Right cardiac atrium (tissue), 5 donors: ENCODE measurements around the gene THSD7B. TPM values are rescaled to one million over a fixed set of nuclear protein-coding genes. Genes with fewer than 3 reads are reported as not detected.

Experiments used
- ATAC-seq, 2 donors: fragments of 200-7000 bp; cut with Tn5 transposase; one replicate each; pipeline versions ENCODE4 v1.8.0 to v1.9.1; 2020; ENCODE audit warnings: moderate library complexity in 2 of 2, mild to moderate bottlenecking in 1 of 2
- DNase-seq, 3 donors: peaks; one replicate each; pipeline ENCODE4 v3.0.0-alpha.2; 2020
- H3K27ac ChIP-seq: one replicate; pipeline ENCODE4 v1.5.1; 2013; ENCODE audit warnings: mild to moderate bottlenecking, low read length, control low read depth, moderate library complexity
- H3K27me3 ChIP-seq: one replicate; pipeline ENCODE4 v1.6.1; 2013; ENCODE audit not compliant: control insufficient read depth, insufficient read depth
- H3K4me1 ChIP-seq: one replicate; pipeline ENCODE4 v1.6.1; 2013; ENCODE audit warnings: low read length; ENCODE audit not compliant: control insufficient read depth, insufficient read depth
- H3K4me3 ChIP-seq: one replicate; pipeline ENCODE4 v1.5.1; 2013; ENCODE audit warnings: low read length, control low read depth
- H3K9me3 ChIP-seq: one replicate; pipeline ENCODE4 v1.6.1; 2013; ENCODE audit warnings: low read length; ENCODE audit not compliant: control insufficient read depth
- WGBS: extraction: QIAGEN DNeasy Blood & Tissue Kit; methylation state at CpG from one replicate; pipeline ENCODE4 v1.1.7; 2013; 5-methylcytosine and 5-hydroxymethylcytosine counted together
- intact Hi-C, 4 donors: fragments of 100-400 bp; cut with DNase I; formaldehyde crosslinking; loops; one replicate each; pipeline versions ENCODE4 v1.11.0 to v1.14.0; 2022 to 2023
- polyA plus RNA-seq: library from polyadenylated mRNA; stranded (reverse); fragments of 200-250 nt; gene quantifications from one replicate; pipeline ENCODE4 v1.2.3, GENCODE V29; 2013
- total RNA-seq, 4 donors: library from RNA; stranded (reverse); fragmentation: NEBNext Ultra II Directional; extraction: Animal tissue kit (Norgen Biotek cat#: 25700); gene quantifications; one replicate each; pipeline ENCODE4 v1.2.1, GENCODE V29; 2021
- donor health status: healthy with polysubstance abuse.
- donor health status: DM: no; HTN: yes; CAD: no.
- donor health status: DM: no; HTN: no; CAD: no.
- donor health status: DM: no; HTN: yes; CAD: no; lungs with severe emphysema.
- donor health status: DM: yes; HTN: yes; CAD: no.

Gene THSD7B
- total and polyA plus RNA-seq, 5 donors, result 0.14 to 0.76 (median 0.19) TPM

GRCh38 chr2:136894007-136894634, 128.8 kb downstream of the THSD7B start:
- Histone ChIP-seq H3K4me3 (no peak overlapping the region), H3K27me3 (no peaks in the 10 kb centered on the region), H3K4me1 (no peaks in the 10 kb centered on the region), H3K9me3 (no peaks in the 10 kb centered on the region), H3K27ac (no peak overlapping the region)
- WGBS, result 75% methylated on average over 2 of the region's 2 CpGs
- no peak for DNase-seq
- intact Hi-C loops, result no loop called here
- no peak for ATAC-seq

DNA sequence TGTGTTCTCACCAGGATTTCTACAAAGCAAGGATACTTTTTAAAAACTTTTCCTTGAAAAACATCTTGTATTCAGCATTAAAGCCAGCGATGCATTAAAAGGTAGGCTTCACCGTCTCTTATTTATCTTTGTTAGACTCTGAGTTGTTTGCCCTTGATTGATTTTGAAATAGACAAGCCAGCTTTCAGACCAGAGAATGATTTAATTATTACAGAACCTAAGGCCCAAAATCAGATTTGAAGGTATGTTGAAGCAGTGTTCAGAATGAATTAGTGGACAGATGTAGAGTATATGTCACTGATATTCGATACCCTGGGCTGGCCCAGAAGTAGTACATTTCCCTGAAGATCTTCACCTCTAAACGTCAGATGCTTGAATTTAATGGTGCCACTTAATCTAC, 136.4 kb downstream of the THSD7B start:
- H3K27ac ChIP-seq, result no peak overlapping the region
- no peaks in the 10 kb centered on the region for H3K9me3 ChIP-seq
- no peak for DNase-seq
- H3K27me3 ChIP-seq, result no peaks in the 10 kb centered on the region
- no peak for ATAC-seq
- H3K4me3 ChIP-seq, result no peak overlapping the region
- intact Hi-C loops, result no loop called here
- 76% methylated on average over 4 of the region's 4 CpGs for WGBS
- H3K4me1 ChIP-seq, result no peaks in the 10 kb centered on the region

- Histone ChIP-seq H3K4me3 (no peak overlapping the region), H3K27me3 (no peaks in the 10 kb centered on the region), H3K27ac (no peak overlapping the region), H3K9me3 (no peaks in the 10 kb centered on the region), H3K4me1 (no peaks in the 10 kb centered on the region)
- ATAC-seq, result no peak
- no peak for DNase-seq
- intact Hi-C loops, result no loop called here
- WGBS, result 71% methylated on average over 2 of the region's 2 CpGs
Measured at GRCh38 chr2:136905779-136906178, 140.4 kb downstream of the THSD7B start.

DNA sequence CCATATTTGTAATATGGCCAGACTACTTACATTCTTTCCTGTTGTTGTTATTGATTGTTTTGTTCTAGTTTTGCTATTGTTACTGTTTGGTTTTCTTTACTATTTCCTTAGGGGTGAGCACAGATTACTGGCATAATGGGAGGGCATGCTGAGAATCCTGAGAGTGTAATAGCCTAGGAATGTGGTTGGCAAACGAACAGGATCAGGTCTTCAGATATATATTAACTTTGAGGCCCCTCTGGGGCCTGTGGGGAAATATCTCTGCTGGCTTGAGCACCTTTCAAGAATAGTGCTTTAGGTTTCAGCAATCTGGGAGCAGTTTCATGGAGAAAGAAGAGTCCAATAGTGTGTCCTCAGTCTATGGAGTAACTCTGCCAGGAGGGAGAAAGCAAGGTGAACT, 144.4 kb downstream of the THSD7B start:
- 27% methylated on average over 1 of the region's 1 CpG for WGBS
- intact Hi-C loops, result no loop called here
- no peaks in the 10 kb centered on the region for H3K27me3 ChIP-seq
- no peaks in the 10 kb centered on the region for H3K4me1 ChIP-seq
- H3K27ac ChIP-seq, result no peak overlapping the region
- ATAC-seq (no peak), DNase-seq (no peak)
- no peaks in the 10 kb centered on the region for H3K9me3 ChIP-seq
- no peak overlapping the region for H3K4me3 ChIP-seq

DNA sequence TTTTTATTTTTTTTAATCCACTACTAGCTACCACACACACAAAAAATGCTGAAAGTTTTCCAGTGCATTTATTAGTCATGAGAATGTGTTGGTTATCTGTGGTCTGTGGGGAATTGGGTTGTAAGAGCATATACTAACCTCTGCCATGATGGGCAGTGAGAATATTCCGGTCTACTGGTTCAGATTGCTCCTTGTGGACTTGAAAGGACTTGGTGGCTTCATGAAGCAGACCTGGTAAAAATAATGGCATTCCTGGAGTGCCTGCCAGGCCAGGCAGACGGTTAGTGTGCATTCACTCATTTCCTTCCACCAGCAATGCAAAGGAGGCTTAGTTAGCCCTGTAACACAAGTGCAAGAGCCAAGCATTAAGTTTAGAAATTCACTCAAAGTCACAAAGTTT, 150.8 kb downstream of the THSD7B start:
- Histone ChIP-seq H3K9me3 (no peaks in the 10 kb centered on the region), H3K4me3 (no peak overlapping the region), H3K4me1 (no peaks in the 10 kb centered on the region), H3K27me3 (no peaks in the 10 kb centered on the region), H3K27ac (no peak overlapping the region)
- 58% methylated on average over 2 of the region's 2 CpGs for WGBS
- ATAC-seq, result no peak
- intact Hi-C loops, result no loop called here
- DNase-seq, result no peak

GRCh38 chr2:136917411-136917881, 152.1 kb downstream of the THSD7B start:
- Histone ChIP-seq H3K27ac (no peak overlapping the region), H3K4me3 (no peak overlapping the region), H3K4me1 (no peaks in the 10 kb centered on the region), H3K9me3 (no peaks in the 10 kb centered on the region), H3K27me3 (no peaks in the 10 kb centered on the region)
- ATAC-seq, result no peak
- no peak for DNase-seq
- 72% methylated on average over 5 of the region's 5 CpGs for WGBS
- intact Hi-C loops, result no loop called here

DNA sequence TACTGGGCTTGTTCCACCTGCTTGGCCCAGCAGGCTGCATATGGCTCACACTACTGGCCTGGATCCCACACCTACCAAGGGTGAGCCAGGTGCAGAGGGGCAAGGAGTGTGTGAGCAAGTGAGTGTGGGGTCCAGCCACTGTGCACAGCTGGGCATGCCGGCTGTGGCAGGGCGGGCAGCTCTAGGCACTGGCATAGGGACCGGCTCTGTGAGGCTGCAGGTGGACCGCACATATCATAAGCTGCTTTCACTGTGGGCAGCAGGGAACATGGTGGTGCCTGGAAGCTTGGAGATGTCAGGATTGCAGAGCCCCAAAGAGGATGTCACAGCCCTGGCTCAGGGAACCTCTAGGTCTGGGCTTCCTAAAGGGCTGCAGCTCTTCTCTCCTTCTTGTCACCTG, 154.3 kb downstream of the THSD7B start:
- WGBS, result 97% methylated on average over 4 of the region's 4 CpGs
- intact Hi-C loops, result no loop called here
- Histone ChIP-seq H3K4me3 (no peak overlapping the region), H3K27ac (no peak overlapping the region), H3K27me3 (no peaks in the 10 kb centered on the region), H3K4me1 (no peaks in the 10 kb centered on the region), H3K9me3 (no peaks in the 10 kb centered on the region)
- ATAC-seq (no peak), DNase-seq (no peak)

- 81% methylated on average over 9 of the region's 9 CpGs for WGBS
- intact Hi-C loops, result no loop called here
- Histone ChIP-seq H3K27me3 (no peaks in the 10 kb centered on the region), H3K4me1 (no peaks in the 10 kb centered on the region), H3K9me3 (no peaks in the 10 kb centered on the region), H3K27ac (no peak overlapping the region), H3K4me3 (no peak overlapping the region)
- no peak for ATAC-seq
- peak in 2 of 3 donors; percentile 47 for DNase-seq
Measured at GRCh38 chr2:136920652-136921333, 155.4 kb downstream of the THSD7B start.

DNA sequence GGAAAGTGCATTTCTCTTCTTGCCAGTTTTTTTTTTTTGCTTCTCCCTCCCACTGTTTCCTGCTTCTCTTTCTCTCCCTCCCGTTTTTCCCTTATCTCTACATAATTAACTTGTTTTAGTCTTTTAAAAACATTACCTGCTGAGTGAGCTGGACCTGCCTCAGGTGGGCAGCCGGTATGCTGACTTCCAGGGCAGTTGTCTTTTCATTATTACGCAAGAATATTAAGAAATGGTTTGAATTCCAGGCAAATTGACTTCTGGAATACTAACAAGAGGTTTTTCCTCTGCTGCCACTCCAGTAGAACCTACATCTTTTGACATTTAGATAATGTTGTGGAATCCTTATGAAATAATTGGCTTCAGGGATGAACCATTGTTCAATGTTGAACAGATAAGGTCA, 161.8 kb downstream of the THSD7B start:
- Histone ChIP-seq H3K27ac (no peak overlapping the region), H3K4me1 (no peaks in the 10 kb centered on the region), H3K27me3 (no peaks in the 10 kb centered on the region), H3K9me3 (no peaks in the 10 kb centered on the region), H3K4me3 (no peak overlapping the region)
- intact Hi-C loops, result no loop called here
- DNase-seq (no peak), ATAC-seq (no peak)
- WGBS, result 53% methylated on average over 3 of the region's 3 CpGs

- Histone ChIP-seq H3K27ac (no peak overlapping the region), H3K4me1 (no peaks in the 10 kb centered on the region), H3K9me3 (no peaks in the 10 kb centered on the region), H3K4me3 (no peak overlapping the region), H3K27me3 (no peaks in the 10 kb centered on the region)
- DNase-seq (no peak), ATAC-seq (no peak)
- intact Hi-C loops, result no loop called here
- 42% methylated on average over 2 of the region's 2 CpGs for whole genome bisulfite sequencing
Measured at GRCh38 chr2:136929531-136929930, 164.2 kb downstream of the THSD7B start.

DNA sequence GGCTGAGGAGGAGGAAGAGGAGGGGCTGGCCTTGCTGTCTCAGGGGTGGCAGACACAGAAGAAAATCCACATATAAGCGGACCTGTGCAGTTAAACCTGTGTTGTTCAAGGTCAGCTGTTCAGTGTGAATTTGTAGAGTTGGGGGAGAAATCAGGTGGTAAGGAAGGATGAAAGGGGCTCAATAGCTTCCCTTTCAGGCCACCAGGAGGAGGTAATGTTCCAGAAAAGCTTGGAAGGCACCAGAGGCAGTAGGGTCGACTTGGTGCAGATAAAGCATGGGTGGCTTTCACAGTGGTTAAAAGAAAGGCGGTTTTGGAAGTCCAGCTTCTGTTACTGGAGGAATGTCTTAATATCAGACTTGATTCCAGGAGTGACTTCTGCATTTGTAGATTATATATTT, 167.4 kb downstream of the THSD7B start:
- Histone ChIP-seq H3K4me1 (no peaks in the 10 kb centered on the region), H3K9me3 (no peaks in the 10 kb centered on the region), H3K27ac (no peak overlapping the region), H3K27me3 (no peaks in the 10 kb centered on the region), H3K4me3 (no peak overlapping the region)
- ATAC-seq (peak in 1 of 2 donors; percentile 54), DNase-seq (no peak)
- WGBS, result 37% methylated on average over 3 of the region's 3 CpGs
- intact Hi-C loops, result loop anchor here in 2 of 4 donors (10.0 kb wide), 1 partner anchor 902 kb away; no protein-coding TSS in a partner anchor
